Measurements from ENCODE around the gene TLE3.
"Not testable (repeated sequence)": the region's sequence is repeated elsewhere in the genome, so short reads cannot be mapped to it uniquely, and the experiment has no call there.

The TLE3 gene

DNA sequence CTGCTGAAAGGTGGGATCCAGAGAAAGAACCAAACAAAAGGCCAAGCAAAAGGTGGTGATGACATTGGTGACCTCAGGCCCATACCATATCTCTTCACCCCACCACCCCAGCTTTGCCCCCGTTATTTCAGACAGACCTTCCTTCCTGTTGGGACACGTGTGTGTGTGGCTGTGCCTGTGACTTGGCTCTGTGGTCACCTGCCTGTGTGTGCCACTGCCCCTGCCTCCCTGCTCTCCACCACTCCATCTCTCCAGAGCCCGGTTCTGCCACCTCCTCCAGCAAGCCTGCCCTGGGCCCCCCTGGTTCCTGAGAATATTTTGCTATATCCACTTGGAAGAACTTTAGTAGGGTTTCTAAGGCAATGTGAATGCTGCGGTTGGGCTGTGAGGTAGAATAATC, 28.6 kb upstream of the TLE3 start:
- no peak for DNase-seq (ENCODE audit: low read depth in 2 of 2)

DNA sequence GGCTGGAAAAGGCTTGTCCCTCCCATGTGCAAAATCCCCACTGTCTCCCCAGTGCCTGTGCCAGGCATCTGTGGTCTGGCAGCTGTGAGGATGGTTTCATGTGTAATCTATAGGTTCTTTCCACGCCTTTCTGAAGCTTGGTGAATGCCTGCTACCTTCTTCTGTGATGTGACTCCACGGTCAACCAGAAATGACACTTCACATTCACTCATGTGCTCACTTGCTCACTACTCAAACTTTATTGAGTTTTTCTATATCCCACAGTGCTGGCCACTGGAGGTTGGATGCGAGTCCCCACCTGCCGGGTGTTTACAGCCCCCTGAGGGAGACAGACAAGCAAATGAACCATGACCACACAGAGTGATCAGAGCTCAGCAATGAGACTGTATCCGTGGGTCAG, 27.9 kb upstream of the TLE3 start:
- DNase-seq (ENCODE audit: low read depth in 2 of 2): no peak

DNA sequence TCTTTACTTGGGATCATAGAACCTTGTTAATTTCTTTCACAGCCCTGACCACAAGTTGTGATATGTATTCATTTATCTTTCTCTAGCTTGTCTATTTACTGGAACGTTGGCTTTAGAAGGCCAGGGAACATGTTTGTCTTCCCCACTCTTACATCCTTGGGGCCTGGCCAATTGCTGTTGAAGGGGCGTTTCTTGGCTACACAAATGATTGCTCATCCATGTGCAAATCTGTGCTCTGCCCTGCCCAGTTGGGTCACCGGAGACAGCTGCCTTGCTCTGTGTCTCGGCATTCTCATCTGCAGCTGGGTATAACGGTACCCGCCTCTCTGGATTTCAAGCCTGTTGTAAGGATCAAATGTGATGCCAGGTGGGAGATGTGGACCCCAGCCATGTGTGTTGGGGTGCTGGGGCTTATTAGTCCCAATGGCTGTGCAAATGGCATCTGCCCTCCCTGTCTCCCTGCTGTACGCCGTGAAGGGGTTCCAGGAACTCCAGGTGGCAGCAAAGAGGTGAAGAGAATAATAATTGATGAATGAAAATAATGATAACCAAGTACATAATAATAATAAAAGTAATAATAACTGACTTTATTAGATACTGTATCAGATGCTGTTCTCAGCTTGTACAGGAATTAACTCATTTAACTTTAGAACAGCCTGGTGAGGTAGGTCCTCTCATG, 24.0 kb upstream of the TLE3 start:
- DNase-seq (ENCODE audit: low read depth in 2 of 2): no peak

DNA sequence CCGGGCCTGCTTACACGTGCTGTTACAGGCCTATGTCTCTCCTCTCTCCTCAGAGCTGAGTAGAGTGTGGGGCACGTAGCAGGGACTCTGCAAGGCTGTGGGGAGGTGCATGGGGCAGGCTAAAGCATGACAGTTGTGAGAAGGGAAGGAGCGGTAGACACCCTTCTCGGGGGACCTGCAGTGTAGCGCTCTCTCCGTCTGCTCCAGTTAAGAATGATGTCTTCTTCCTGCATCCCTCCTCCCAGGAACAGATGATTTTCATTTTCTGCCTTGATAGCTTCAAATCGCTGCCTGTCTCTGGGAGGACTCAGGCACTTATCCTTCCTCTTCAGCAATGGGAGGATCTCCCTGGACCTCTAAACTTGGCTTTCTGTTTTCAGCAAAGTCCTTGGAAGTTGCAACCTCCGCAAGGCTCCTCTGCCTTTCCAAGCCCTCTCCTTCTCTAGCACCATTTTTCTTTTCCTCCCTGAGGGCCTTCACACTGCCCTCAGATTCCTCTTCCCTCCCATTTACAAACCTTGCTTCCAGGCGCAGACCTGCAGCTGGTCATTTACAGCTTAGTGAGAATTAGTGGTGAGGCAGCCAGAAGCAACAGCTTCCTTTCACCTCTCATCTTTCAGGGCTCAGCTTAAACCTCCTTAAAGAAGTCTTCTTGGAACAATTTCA, 23.4 kb upstream of the TLE3 start:
- no peak for DNase-seq (ENCODE audit: low read depth in 2 of 2)

DNA sequence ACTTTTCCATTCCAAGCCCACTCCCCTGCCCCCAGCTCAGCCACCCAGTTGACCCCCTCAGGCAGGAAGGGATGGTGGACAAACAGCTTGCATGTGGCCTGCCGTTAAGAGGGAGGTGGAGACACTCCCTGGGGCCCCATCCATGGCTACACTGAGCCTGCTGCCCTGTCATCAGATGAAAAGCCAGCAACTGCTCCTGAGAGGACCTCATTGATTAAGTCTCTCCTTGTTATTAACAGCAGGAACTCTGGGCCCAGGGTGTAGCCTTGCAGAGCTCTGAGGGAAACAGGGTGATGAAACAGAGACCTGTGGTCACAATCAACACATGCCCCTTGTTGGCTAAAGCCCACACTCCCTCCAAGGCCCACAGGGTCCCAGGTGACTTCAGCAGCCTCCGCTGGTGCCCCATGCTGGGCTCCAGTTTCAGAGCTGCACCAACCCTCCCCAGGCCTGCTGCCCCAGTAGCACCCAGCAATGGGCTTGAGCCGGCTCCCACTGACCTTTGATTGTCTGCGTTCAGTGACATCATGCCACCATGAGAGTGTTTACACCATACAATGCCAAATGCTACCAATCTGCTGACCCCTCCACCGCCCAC, 22.3 kb upstream of the TLE3 start:
- DNase-seq (ENCODE audit: low read depth in 2 of 2): no peak

DNA sequence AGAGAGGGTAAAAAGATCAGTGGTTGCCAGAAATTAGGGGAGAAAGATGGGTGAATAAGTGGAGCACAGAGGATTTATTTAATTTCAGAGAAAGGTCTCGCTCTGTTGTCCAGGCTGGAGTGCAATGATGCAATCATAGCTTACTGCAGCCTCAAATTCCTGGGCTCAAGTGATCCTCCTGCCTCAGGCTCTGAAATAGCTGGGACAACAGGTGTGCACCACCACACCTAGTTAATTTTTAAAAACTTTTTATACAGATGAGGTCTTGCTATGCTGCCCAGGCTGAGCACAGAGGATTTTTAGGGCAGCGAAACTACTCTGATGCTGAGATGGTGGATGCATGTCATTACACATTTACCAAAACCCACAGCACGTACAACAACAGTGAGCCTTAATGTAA, 20.9 kb upstream of the TLE3 start:
- DNase-seq (ENCODE audit: low read depth in 2 of 2): no peak

DNA sequence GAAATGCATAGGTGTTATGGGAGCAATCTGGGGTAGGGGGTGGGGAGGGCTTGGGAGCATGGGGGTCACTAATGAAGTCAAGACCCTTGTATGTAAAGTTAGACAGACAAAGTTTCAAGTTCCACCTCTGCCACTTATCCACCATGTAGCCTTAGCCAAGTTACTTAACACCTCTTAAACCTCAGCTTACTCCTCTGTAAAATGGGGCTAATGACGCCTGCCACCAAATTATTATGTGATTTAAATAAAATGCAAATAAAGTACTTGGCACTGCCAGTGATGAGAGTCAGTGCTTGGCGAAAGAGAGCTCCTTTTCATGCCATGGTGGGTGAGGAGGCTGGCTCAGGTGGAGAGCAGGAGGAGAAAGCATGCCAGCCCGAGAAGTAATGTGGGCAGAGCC, 18.6 kb upstream of the TLE3 start:
- no peak for DNase-seq (ENCODE audit: low read depth in 2 of 2)

DNA sequence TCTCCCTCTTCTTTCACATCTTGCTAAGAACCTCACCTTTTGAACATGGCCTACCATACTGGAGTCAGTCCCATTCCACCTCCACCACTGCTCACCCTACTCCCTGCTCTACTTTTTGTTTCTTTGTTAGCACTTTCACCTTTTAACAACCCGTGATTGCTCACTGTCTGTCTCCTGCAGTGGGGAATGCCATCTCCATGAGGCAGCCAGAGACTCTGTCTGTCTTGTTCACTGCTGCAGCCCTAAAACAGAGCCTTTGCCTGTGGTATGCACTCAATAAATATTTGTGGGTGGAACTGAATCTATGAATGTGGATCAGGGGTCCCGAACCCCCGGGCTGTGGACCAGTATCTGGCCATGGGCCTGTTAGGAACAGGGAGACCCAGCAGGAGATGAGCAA, 16.5 kb upstream of the TLE3 start:
- no peak for DNase-seq (ENCODE audit: low read depth in 2 of 2)

DNA sequence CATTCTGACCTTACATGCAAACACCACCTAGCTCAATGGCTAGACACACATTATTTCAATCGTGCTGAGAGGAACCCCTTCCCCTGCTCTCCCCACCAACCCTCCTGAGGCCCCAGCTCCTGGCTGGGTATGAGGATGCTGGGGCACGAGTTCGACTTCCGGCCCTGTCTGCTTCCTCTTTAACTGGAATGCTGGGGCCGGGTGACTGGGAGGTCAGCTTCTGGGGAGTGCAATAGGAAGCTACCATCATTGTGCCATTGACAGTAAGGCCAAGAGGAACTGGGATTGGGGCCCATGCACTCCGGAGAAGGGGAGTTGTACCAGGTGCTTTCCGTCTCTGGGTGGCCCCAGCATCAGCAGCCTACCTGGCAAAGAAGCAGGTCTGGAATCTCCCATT, 15.6 kb upstream of the TLE3 start:
- no peak for DNase-seq (ENCODE audit: low read depth in 2 of 2)

DNA sequence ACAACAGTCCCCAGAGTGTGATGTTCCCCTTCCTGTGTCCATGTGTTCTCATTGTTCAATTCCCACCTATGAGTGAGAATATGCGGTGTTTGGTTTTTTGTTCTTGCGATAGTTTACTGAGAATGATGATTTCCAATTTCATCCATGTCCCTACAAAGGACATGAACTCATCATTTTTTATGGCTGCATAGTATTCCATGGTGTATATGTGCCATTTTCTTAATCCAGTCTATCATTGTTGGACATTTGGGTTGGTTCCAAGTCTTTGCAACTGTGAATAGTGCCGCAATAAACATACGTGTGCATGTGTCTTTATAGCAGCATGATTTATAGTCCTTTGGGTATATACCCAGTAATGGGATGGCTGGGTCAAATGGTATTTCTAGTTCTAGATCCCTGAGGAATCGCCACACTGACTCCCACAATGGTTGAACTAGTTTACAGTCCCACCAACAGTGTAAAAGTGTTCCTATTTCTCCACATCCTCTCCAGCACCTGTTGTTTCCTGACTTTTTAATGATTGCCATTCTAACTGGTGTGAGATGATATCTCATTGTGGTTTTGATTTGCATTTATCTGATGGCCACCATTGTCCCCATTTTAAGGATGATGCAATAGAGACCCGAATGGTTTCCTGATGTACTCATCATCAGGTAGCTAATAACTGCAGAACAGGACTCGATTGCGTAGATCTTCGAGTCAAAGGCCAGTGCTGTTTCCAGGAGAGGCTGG, 15.0 kb upstream of the TLE3 start:
- DNase-seq (ENCODE audit: low read depth in 2 of 2): not testable (repeated sequence)

DNA sequence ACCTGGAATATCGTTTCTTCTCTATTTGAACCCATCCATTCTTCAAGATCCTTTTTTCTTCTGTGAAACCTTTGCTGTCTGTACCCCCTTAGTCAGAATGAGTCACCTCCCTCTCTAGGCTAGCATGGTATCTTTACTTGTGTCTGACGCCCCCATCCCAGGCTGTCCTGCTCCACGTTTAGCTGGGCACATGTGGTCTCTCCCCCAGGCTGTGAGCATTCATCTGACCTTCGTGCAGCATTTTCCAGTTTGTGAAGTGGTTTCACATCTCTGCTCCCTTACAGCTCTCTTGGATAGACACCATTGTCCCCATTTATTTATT, 14.3 kb upstream of the TLE3 start:
- DNase-seq (ENCODE audit: low read depth in 2 of 2): no peak

DNA sequence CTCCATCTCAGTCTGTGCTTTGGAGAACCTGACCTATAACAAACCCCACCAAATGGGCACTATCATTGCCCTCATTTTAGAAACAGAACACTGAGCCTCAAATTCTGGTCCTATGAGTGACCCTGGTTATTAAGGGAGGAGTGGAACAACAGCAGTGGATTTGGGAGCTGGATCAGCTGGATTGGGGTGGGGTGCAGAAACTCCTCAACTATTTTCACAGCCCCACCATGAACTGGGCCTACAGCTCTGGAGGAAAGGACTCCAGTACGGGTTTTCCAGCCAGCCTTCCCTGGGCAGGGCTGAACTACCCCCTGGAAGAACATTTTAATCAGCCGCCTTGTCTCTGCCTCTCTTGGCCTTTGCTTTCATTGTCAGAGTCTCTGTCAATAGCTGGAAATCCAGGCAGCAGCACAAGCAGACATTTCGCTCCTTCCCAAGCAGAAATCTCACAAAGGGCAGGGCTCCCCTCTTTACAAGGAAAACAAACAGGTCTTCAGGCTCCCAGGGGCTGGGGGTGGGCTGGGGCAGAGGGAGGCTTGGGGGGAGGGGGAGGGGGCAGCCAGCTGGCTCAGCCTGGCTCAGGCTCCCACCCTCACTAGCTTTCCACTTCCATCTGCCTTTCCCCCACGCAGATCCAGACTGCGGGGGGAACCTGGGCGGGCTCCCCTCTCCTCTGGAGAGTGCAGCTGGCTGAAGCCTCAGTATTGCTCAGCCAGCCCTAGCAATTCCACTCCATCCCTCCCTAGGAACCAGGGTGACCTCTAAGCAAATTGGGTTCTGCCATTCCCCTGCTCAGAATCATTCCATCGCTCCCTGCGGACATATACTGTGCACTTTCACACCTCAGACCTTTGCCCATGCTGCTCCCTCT, 13.7 kb upstream of the TLE3 start:
- no peak for DNase-seq (ENCODE audit: low read depth in 2 of 2)

DNA sequence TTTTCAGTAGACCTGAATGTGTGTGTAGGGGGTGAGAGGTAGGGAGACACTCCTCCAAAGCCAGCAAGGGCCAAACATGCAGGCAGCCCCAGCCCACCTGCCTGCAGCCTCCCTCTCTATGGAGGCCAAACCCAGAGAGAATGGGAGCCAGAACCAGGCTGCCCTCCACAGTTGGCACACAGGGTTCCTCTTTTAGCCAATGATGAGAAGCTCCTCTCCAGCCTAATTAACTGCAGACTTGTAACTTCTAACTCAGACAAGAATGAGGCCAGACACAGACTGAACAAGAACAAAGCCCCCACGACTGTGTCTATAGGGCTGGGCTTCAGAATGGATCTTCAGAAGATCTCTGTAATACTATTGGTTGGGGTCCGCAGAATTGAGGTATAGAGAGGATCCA, 12.3 kb upstream of the TLE3 start:
- DNase-seq (ENCODE audit: low read depth in 2 of 2): no peak

DNA sequence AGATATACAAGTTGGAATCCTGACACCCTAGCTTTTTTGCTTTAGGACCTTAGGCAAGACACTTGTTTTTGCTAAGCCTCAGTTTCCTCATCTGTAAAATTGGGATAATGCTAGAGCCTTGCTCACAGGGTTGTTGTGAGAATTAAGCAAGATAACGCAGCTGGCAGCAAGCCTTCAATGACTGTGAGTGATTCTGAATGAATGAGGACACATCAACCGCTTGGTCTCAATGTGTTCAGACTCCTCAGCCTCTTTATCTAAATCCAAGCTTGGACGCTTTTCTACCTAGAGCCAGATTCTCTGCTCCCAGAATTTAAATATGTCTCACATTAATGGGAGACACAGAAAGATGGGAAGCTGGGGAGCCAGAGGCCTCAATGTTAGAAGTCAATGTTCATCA, 11.8 kb upstream of the TLE3 start:
- DNase-seq (ENCODE audit: low read depth in 2 of 2): no peak

DNA sequence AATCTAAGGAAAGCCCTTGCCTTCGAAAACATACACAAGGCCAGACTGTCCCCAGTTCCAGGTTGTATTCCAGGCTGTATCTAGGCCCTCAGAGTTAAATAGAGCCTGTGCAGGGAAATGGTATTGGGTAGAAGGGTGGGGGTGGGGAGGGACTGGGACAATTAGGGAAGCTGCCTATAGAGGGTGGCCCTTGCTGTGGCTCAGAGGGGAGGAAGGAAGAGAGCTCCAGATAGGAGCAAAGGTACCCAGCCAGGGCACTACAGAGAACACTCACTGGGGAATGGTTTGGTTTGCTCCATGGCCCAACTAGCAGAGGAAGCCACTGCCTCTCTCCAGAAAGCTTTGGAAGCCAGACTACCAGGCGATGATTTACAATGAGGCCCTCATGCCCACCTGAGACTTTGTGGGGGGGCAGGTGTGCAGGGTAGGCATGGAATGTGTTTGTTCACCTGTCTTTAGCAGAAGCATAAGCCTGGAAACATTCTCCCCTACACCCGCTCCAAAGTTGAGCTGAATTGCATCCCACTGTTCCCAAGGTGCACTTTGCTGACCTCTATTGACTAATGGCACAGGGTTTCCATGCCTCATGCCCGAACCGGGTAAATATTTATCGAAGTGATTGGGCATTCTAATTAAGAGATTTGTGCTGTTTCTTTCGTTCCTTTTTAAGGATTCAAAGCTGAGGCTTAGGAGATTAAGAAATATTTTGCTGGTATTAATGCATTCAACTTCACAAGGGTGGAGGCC, 6.3 kb upstream of the TLE3 start:
- DNase-seq (ENCODE audit: low read depth in 2 of 2): no peak

DNA sequence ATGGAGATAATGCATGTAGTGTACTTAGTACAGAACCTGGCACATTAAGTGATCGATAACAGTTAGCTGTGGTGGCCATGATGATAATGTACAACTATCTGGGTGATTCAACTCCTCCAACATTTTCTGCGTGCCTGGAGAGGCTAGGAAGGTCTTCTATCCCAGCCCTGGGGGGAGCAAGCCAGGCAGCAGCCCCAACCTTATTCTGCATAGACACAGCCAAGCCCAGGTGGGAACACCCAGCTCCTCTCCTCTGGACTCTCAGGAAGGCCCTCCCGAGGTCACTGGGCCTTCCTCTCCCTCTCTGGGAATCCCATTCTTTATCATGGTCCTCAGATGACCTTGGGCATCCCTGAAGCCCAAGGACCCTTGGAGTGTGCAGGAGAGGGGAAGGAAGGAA, 5.1 kb upstream of the TLE3 start:
- no peak for DNase-seq (ENCODE audit: low read depth in 2 of 2)

DNA sequence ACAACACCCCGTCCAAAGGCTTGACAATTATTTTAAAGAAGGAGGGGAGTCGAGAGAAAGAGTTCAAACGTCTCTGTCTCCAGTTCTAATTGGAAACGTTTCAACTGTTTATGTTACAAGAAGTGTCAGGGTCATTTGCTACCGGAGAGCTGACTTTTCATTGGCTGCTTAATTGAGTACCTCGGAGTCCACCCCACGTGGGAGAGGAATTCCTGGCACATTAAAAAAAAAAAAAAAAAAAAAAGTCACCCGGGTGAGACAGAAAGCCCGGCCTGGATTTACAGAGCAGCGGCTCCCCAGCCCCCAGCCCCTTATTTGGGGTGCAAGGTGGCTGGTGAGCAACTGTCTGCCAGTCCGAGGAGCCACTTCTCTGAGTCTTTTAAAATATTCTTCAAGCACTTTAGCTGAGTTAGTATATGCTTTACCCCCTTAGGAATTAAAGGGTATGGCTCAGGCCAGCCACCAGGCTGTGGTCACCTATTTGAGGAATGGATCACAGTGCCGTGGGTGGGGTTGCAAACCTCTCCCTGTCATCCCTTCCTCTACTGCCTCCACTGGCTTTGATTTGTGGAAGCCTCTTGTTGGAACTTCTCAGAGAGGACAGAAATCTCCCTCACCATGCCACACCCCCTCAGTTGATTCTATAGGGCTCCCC, 3.9 kb upstream of the TLE3 start:
- no peak for DNase-seq (ENCODE audit: low read depth in 2 of 2)

DNA sequence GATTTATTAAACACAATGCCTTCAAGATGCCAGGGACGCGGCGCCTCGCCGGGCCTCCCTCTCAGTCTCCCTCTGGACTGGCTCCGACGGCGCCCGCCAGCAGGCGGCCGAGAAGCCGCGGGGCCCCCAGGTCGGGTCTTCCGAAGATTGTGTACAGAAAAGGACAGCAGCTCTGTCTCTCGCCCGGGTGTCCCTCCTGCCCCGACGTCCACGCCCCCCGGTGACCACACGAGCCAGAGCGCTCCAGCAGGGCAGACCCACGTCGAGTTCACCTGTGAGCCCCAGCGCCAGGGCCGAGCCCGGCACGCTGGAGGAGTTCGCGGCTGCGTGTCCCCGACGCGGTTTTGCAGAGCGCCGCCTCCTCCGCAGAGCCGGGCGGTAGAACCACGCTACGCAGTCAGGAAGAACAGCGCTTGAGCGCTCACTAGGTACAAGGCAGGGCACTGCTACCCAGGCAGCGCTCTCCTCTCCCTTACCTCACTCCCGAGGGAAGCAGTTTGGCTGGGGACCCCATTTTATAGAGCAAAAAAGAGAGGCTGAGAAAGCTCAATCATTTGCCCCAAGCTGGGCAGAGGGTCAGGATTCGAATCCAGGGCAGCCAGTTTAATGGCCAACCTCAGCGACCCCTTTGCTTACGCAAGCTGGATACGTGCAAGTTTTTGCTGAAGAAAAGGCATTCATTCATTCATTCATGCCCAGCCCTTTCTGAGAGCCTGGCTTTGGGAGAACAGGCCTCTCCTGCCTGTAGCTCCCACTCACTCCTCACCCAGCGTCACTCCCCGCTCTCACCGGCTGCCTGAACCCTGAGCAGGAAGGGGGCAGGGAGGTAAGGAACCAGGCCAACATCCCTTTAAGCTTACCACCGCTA, 3.0 kb upstream of the TLE3 start:
- peak in 1 of 2 donors; percentile 49 for DNase-seq (ENCODE audit: low read depth in 2 of 2)

DNA sequence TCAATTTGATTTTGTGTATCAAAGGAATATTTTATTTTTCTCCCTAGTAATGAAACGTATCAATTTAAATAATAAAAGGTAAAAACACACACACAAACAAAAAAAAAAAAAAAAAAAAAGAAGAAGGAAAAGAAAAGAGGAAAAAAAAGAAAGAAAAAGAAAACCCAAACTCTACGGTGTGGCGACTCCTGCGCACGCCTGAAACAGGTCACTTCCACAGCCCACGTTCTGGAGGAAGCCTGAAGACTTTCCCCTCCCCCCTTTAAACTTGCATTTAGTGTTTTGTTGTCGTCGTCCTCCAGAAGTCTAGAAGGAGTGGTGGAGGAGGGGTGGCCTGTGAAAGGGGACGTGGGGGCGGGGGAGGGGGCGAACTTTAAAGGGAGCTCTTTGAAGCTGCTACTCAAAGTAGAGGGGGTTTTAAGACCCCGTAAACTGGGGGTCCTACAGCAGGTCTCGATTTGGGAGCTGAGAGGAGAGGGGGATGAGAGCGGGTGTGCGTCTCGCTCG, 2.3 kb upstream of the TLE3 start:
- DNase-seq (ENCODE audit: low read depth in 2 of 2): no peak
